GM12801 (cell line): ENCODE data around the gene INF2.

Experiments used
- TF ChIP-seq, protein P1 (sequence below): IDR thresholded peaks from one replicate; pipeline ENCODE4 v1.5.1; 2011; ENCODE audit warnings: control low read depth; ENCODE audit not compliant: insufficient read length; ENCODE audit errors: extremely low read depth

The INF2 gene

GRCh38 chr14:104655128-104655848 lies 34.1 kb upstream of the INF2 start:
- TF ChIP-seq, protein P1, sequence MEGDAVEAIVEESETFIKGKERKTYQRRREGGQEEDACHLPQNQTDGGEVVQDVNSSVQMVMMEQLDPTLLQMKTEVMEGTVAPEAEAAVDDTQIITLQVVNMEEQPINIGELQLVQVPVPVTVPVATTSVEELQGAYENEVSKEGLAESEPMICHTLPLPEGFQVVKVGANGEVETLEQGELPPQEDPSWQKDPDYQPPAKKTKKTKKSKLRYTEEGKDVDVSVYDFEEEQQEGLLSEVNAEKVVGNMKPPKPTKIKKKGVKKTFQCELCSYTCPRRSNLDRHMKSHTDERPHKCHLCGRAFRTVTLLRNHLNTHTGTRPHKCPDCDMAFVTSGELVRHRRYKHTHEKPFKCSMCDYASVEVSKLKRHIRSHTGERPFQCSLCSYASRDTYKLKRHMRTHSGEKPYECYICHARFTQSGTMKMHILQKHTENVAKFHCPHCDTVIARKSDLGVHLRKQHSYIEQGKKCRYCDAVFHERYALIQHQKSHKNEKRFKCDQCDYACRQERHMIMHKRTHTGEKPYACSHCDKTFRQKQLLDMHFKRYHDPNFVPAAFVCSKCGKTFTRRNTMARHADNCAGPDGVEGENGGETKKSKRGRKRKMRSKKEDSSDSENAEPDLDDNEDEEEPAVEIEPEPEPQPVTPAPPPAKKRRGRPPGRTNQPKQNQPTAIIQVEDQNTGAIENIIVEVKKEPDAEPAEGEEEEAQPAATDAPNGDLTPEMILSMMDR = no peak

- TF ChIP-seq, protein P1 = no peak
Observed at GRCh38 chr14:104656014-104656714, 33.3 kb upstream of the INF2 start.

DNA sequence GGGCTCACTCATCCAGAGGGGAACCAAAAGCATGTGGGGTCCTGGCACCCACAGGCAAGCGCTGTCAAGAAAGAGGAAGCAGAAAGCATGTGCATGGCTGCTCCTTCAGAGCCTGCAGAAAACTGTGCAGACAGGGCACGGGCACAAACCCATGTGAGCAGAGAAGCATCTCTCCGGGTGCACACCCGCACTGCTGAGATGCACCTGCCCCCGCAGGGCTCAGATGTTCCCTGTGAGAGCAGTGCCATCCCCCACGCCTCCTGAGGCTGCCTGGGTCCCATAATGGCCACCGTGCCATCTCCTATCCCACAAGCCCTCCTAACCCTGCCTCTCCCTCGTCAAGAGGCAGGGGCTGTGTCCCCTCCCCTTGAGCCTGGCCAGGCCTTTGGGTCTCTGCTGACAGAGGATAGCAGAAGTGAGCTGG lies 32.3 kb upstream of the INF2 start:
- TF ChIP-seq, protein P1 = no peak

DNA sequence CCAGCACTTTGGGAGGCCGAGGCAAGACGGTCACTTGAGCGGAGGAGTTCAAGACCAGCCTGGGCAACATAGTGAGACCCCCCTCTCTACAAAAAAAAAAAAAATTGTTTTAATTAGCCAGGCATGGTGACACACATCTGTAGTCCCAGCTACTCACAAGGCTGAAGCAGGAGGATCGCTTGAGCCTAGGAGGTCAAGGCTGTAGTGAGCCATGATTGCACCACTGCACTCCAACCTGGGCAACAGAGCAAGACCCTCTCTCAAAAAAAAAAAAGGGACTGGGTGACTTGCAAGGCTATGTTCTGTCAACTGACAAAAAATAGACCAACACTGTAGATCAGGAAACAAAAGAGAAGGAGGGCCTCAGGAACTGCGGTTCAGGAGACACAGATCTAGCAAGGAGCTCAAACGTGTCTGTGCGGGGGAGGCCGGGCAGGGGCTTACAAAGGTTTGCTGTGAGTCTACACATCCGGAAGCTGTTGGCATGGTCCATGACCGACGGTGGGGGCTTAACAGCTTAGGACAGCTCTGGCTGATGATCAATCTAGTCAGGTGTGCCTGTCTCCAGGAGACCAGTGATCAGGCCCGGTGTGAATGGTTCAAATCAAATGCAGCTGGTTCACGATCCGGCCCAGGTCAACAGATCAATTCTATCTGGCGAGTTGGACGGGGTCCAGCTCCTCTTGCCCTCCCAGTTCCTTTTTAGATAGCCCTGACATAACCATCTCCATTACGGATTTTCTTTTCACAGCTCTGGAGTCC lies 31.7 kb upstream of the INF2 start:
- TF ChIP-seq, protein P1 = no peak

GRCh38 chr14:104658325-104658712 lies 31.1 kb upstream of the INF2 start:
- TF ChIP-seq, protein P1 = no peak

- TF ChIP-seq, protein P1 = no peak
Observed at GRCh38 chr14:104659146-104659545, 30.3 kb upstream of the INF2 start.
